SK-N-SH (cell line): Measurements from ENCODE around the gene GTF2F2. TPM values are rescaled to one million over a fixed set of nuclear protein-coding genes. Genes with fewer than 3 reads are reported as not detected.

Experiments used
- CTCF ChIA-PET: fragments of 300-600, 350-600 bp; formaldehyde crosslinking; extraction: SDS; loops from one replicate; lab custom pipeline; 2021; lab: Yijun Ruan, JAX
- POLR2A ChIA-PET: fragments of 350-600 bp; sonication (Branson Sonifier 250); formaldehyde crosslinking; extraction: SDS; loops from one replicate; lab custom pipeline; 2020; ENCODE audit warnings: antibody characterized with exemption, inconsistent platforms; lab: Yijun Ruan, JAX
- DNase-seq: peaks from one replicate; pipeline ENCODE4 v3.0.0; 2012
- H2AFZ ChIP-seq: fragments of 200-600 bp; sonication (generic); 2 replicates; pipeline ENCODE4 v1.8.1; 2016; ENCODE audit warnings: antibody characterized with exemption, mild to moderate bottlenecking, low read depth
- H3F3A ChIP-seq: fragments of 200-600 bp; sonication (generic); replicated peaks from 2 replicates; pipeline ENCODE3; 2016; ENCODE audit warnings: antibody characterized with exemption, mild to moderate bottlenecking; ENCODE audit not compliant: insufficient read depth
- H3K27ac ChIP-seq, 2 experiments: fragments of 200-500 bp in 1 of 2; fragments of 200-600 bp in 1 of 2; sonication (Bioruptor generic) in 1 of 2; sonication (generic), shearing (Covaris generic) in 1 of 2; 2 replicates each; pipeline versions ENCODE4 v1.5.1 to v1.6.1; 2014 to 2016; ENCODE audit warnings: low read depth in 2 of 2, inconsistent platforms in 1 of 2, low read length in 1 of 2, mild to moderate bottlenecking in 1 of 2, mixed read lengths in 1 of 2
- H3K27me3 ChIP-seq: fragments of 200-600 bp; sonication (generic), shearing (Covaris generic); 2 replicates; pipeline ENCODE4 v1.6.1; 2016; ENCODE audit warnings: mixed run types; ENCODE audit not compliant: insufficient read depth
- H3K36me3 ChIP-seq, 2 experiments: fragments of 200-500 bp in 1 of 2; fragments of 200-600 bp in 1 of 2; sonication (Bioruptor generic) in 1 of 2; sonication (generic) in 1 of 2; replicated peaks in 1 of 2; 2 replicates each; pipeline versions ENCODE3 to v1.5.1; 2014 to 2016; ENCODE audit warnings: low read length in 1 of 2, mild to moderate bottlenecking in 1 of 2; ENCODE audit not compliant: insufficient read depth in 2 of 2, control insufficient read depth in 1 of 2
- H3K4me1 ChIP-seq, 2 experiments: fragments of 200-500 bp in 1 of 2; fragments of 200-600 bp in 1 of 2; sonication (Bioruptor generic) in 1 of 2; sonication (generic), shearing (Covaris generic) in 1 of 2; 2 replicates each; pipeline versions ENCODE4 v1.5.1 to v1.6.1; 2014 to 2016; ENCODE audit warnings: low read depth in 1 of 2, low read length in 1 of 2, mixed run types in 1 of 2; ENCODE audit not compliant: insufficient read depth in 2 of 2, control insufficient read depth in 1 of 2
- H3K4me2 ChIP-seq: fragments of 200-600 bp; sonication (generic), shearing (Covaris generic); 2 replicates; pipeline ENCODE4 v1.6.1; 2017; ENCODE audit warnings: mixed run types
- H3K4me3 ChIP-seq, 2 experiments: fragments of 200-500 bp in 1 of 2; fragments of 200-600 bp in 1 of 2; sonication (Bioruptor generic) in 1 of 2; sonication (generic), shearing (Covaris generic) in 1 of 2; 2 replicates each; pipeline versions ENCODE4 v1.5.1 to v1.8.1; 2014 to 2016; ENCODE audit warnings: low read depth in 2 of 2, inconsistent platforms in 1 of 2, low read length in 1 of 2, mild to moderate bottlenecking in 1 of 2, mixed read lengths in 1 of 2, moderate library complexity in 1 of 2
- H3K79me2 ChIP-seq: fragments of 200-600 bp; sonication (generic); 2 replicates; pipeline ENCODE4 v1.8.1; 2017; ENCODE audit warnings: mild to moderate bottlenecking; ENCODE audit not compliant: insufficient read depth
- H3K9ac ChIP-seq: fragments of 200-600 bp; sonication (generic); 2 replicates; pipeline ENCODE4 v1.6.1; 2017; ENCODE audit warnings: mixed run types
- H3K9me2 ChIP-seq: fragments of 200-600 bp; sonication (generic); 2 replicates; pipeline ENCODE4 v1.6.1; 2017; ENCODE audit warnings: mixed run types
- H3K9me3 ChIP-seq: fragments of 200-600 bp; sonication (generic); 2 replicates; pipeline ENCODE4 v1.6.1; 2017; ENCODE audit warnings: mixed run types, mild to moderate bottlenecking, moderate library complexity
- H4K20me1 ChIP-seq: fragments of 200-600 bp; sonication (generic); 2 replicates; pipeline ENCODE4 v1.6.1; 2017; ENCODE audit warnings: mild to moderate bottlenecking, mixed run types; ENCODE audit not compliant: insufficient read depth
- CHD2 ChIP-seq: fragments of 150-350 bp; IDR thresholded peaks from 2 replicates; pipeline ENCODE4 v1.6.1; 2018; ENCODE audit warnings: low read length; ENCODE audit not compliant: partially characterized antibody
- CTCF ChIP-seq: fragments of 200-600 bp; sonication (generic); IDR thresholded peaks from 2 replicates; pipeline ENCODE4 v1.6.1; 2017; ENCODE audit warnings: antibody characterized with exemption, mild to moderate bottlenecking, moderate library complexity
- EP300 ChIP-seq, 2 experiments: IDR thresholded peaks; 2 replicates each; pipeline versions ENCODE4 v1.4.0 to v1.6.1; 2012; ENCODE audit warnings: borderline replicate concordance in 1 of 2, low read depth in 1 of 2, low read length in 1 of 2
- EZH2phosphoT487 ChIP-seq: fragments of 200-600 bp; sonication (generic); IDR thresholded peaks from 2 replicates; pipeline ENCODE4 v1.6.1; 2017; ENCODE audit warnings: low read depth, mixed run types, mild to moderate bottlenecking, antibody characterized with exemption, moderate library complexity, borderline replicate concordance
- FOSL2 ChIP-seq: IDR thresholded peaks from 2 replicates; pipeline ENCODE4 v1.4.0; 2012; ENCODE audit warnings: low read depth, mild to moderate bottlenecking, moderate library complexity, borderline replicate concordance
- FOXJ3 ChIP-seq: sonication (generic); formaldehyde crosslinking; IDR thresholded peaks from 2 replicates; pipeline ENCODE4 v1.5.1; 2020; ENCODE audit warnings: mild to moderate bottlenecking, missing genetic modification reagents
- FOXM1 ChIP-seq: IDR thresholded peaks from 2 replicates; pipeline ENCODE4 v1.4.0; 2012; ENCODE audit warnings: low read depth, mild to moderate bottlenecking
- GABPA ChIP-seq: IDR thresholded peaks from 2 replicates; pipeline ENCODE4 v1.4.0; 2012; ENCODE audit warnings: low read depth, mild to moderate bottlenecking
- MAX ChIP-seq: IDR thresholded peaks from 2 replicates; pipeline ENCODE4 v1.4.0; 2012; ENCODE audit warnings: low read depth
- NRF1 ChIP-seq: IDR thresholded peaks from 2 replicates; pipeline ENCODE4 v1.6.1; 2012; ENCODE audit warnings: low read depth, mild to moderate bottlenecking, low read length
- PBX3 ChIP-seq: IDR thresholded peaks from 2 replicates; pipeline ENCODE4; 2012
- RFX5 ChIP-seq: IDR thresholded peaks from 2 replicates; pipeline ENCODE4 v1.6.1; 2012; ENCODE audit warnings: mild to moderate bottlenecking, improper control_type of control experiment, low read length
- RXRA ChIP-seq: IDR thresholded peaks from 2 replicates; pipeline ENCODE4 v1.4.0; 2012; ENCODE audit warnings: low read depth, mild to moderate bottlenecking, borderline replicate concordance
- SIN3A ChIP-seq: IDR thresholded peaks from 2 replicates; pipeline ENCODE4 v1.6.1; 2012; ENCODE audit warnings: low read depth, mild to moderate bottlenecking, low read length, moderate library complexity, borderline replicate concordance
- TAF1 ChIP-seq: IDR thresholded peaks from 2 replicates; pipeline ENCODE4 v1.6.1; 2012; ENCODE audit warnings: low read depth, mild to moderate bottlenecking, low read length, moderate library complexity, borderline replicate concordance
- TCF12 ChIP-seq: IDR thresholded peaks from 2 replicates; pipeline ENCODE4 v1.4.0; 2012
- TEAD4 ChIP-seq: IDR thresholded peaks from 2 replicates; pipeline ENCODE4 v1.4.0; 2012; ENCODE audit warnings: mild to moderate bottlenecking, borderline replicate concordance; ENCODE audit not compliant: insufficient read depth
- USF2 ChIP-seq: fragments of 150-350 bp; IDR thresholded peaks from 2 replicates; pipeline ENCODE4 v1.6.1; 2017; ENCODE audit warnings: antibody characterized with exemption, low read length, low read depth, borderline replicate concordance
- YY1 ChIP-seq: IDR thresholded peaks from 2 replicates; pipeline ENCODE4 v1.4.0; 2012; ENCODE audit warnings: low read depth, mild to moderate bottlenecking
- ZBTB33 ChIP-seq: IDR thresholded peaks from 2 replicates; pipeline ENCODE4 v1.4.0; 2012; ENCODE audit warnings: low read depth, borderline replicate concordance
- WGBS: methylation state at CpG from one replicate; pipeline ENCODE4 v1.1.6; 2017; ENCODE audit warnings: low lambda C conversion rate; 5-methylcytosine and 5-hydroxymethylcytosine counted together
- polyA plus RNA-seq, 3 experiments: library from polyadenylated mRNA; depleted of rRNA; stranded (reverse); fragments of >200 nt; gene quantifications; 2 replicates each; pipeline ENCODE4 v1.2.3, GENCODE V29; 2012
- TF ChIP-seq, protein P1 (sequence below): IDR thresholded peaks from 2 replicates; pipeline ENCODE4 v1.6.1; 2012; ENCODE audit warnings: mild to moderate bottlenecking, low read depth, low read length, moderate library complexity

GTF2F2 gene
- polyA plus RNA-seq, 1 of the 3 experiments (the other 2 are of a cell fraction): 24.2 TPM

GRCh38 chr13:45332036-45332830 is 211.9 kb downstream of the GTF2F2 start:
- peaks cover 52% of the 10 kb centered on the region for H4K20me1 ChIP-seq
- no peak overlapping the region for H2AFZ ChIP-seq
- POLR2A ChIA-PET: interaction anchor here (1.0 to 1.8 kb wide), 3 partner anchors 8 to 10 kb away, joined by 4 to 5 read pairs (median 4); no protein-coding TSS in a partner anchor
- peaks cover 86% of the 10 kb centered on the region for H3F3A ChIP-seq
- H3K9me3 ChIP-seq: no peaks in the 10 kb centered on the region
- DNase-seq: no peak
- H3K36me3 ChIP-seq: peaks cover 26 to 30% of the 10 kb centered on the region in 2 experiments
- H3K4me2 ChIP-seq: peak overlapping the region; percentile 53; the same call in 1 of the 2 replicates
- H3K4me1 ChIP-seq: peaks cover 5 to 52% of the 10 kb centered on the region in 2 experiments
- H3K27me3 ChIP-seq: no peaks in the 10 kb centered on the region
- no peaks in the 10 kb centered on the region for H3K9me2 ChIP-seq
- H3K9ac ChIP-seq: peak overlapping the region; percentile 27; the same call in 1 of the 2 replicates
- H3K79me2 ChIP-seq: peaks cover 19% of the 10 kb centered on the region
- H3K4me3 ChIP-seq: no peak overlapping the region
- 19% methylated on average over 2 of the region's 2 CpGs for WGBS
- H3K27ac ChIP-seq: peak overlapping the region; percentile 58 to 86; a peak in 3 of 4 replicates
- CTCF ChIA-PET: interaction anchor here (1.1 to 1.9 kb wide), 3 partner anchors 8 to 62 kb away, joined by 5 to 10 read pairs (median 6); partner anchors contain the start of gene TPT1
- TF ChIP-seq NRF1 (no peak), YY1 (peak; percentile 17; the same call in 1 of the 2 replicates), FOSL2 (peak; percentile 68; the same call in 1 of the 2 replicates), FOXM1 (no peak), SIN3A (no peak), RFX5 (no peak), TAF1 (no peak), RXRA (no peak), PBX3 (peak; percentile 42; the same call in 1 of the 2 replicates), TEAD4 (peak; percentile 55; the same call in 1 of the 2 replicates), GABPA (no peak), USF2 (no peak), MAX (0 out of 2 replicates have a peak, but pooled peaks have one; percentile 17), FOXJ3 (CRISPR knock-in tag) (no peak), EZH2phosphoT487 (no peak), EP300 (IDR thresholded peaks at IDR 0.05; ENCODE audit: borderline replicate concordance in 1 of 2, low read depth in 1 of 2, low read length in 1 of 2) (0 out of 4 replicates have a peak, but pooled peaks of 1 of the 2 experiments have one; percentile 60), CTCF (no peak), TCF12 (peak; percentile 65), CHD2 (no peak), ZBTB33 (no peak)
- TF ChIP-seq, protein P1, sequence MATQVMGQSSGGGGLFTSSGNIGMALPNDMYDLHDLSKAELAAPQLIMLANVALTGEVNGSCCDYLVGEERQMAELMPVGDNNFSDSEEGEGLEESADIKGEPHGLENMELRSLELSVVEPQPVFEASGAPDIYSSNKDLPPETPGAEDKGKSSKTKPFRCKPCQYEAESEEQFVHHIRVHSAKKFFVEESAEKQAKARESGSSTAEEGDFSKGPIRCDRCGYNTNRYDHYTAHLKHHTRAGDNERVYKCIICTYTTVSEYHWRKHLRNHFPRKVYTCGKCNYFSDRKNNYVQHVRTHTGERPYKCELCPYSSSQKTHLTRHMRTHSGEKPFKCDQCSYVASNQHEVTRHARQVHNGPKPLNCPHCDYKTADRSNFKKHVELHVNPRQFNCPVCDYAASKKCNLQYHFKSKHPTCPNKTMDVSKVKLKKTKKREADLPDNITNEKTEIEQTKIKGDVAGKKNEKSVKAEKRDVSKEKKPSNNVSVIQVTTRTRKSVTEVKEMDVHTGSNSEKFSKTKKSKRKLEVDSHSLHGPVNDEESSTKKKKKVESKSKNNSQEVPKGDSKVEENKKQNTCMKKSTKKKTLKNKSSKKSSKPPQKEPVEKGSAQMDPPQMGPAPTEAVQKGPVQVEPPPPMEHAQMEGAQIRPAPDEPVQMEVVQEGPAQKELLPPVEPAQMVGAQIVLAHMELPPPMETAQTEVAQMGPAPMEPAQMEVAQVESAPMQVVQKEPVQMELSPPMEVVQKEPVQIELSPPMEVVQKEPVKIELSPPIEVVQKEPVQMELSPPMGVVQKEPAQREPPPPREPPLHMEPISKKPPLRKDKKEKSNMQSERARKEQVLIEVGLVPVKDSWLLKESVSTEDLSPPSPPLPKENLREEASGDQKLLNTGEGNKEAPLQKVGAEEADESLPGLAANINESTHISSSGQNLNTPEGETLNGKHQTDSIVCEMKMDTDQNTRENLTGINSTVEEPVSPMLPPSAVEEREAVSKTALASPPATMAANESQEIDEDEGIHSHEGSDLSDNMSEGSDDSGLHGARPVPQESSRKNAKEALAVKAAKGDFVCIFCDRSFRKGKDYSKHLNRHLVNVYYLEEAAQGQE: no peak
